Spleen (tissue), 11 donors: ENCODE results near the gene CLEC5A. TPM values are rescaled to one million over a fixed set of nuclear protein-coding genes. Genes with fewer than 3 reads are reported as not detected.
A peak's percentile ranks its signal among the peaks of the same experiment; 100 is the strongest.

Source experiments
- DNase-seq: peaks from one replicate; pipeline ENCODE4 v3.0.0-alpha.2; 2020
- H3K27ac ChIP-seq, 8 donors: fragments of 200-600 bp; sonication (generic) in 7 of 8; 1 replicate in 4 of 8; 2 replicates in 4 of 8; pipeline versions ENCODE4 v1.5.0 to v1.8.0; 2016 to 2021; ENCODE audit warnings: inconsistent platforms in 4 of 8, mild to moderate bottlenecking in 4 of 8, moderate library complexity in 1 of 8
- H3K27me3 ChIP-seq, 7 donors: fragments of 200-600 bp; sonication (generic) in 6 of 7; replicated peaks in 1 of 7; 1 replicate in 4 of 7; 2 replicates in 3 of 7; pipeline versions ENCODE4 v1.5.0 to v1.8.0; 2016 to 2021; ENCODE audit warnings: inconsistent platforms in 3 of 7, mild to moderate bottlenecking in 1 of 7
- H3K36me3 ChIP-seq, 6 donors: fragments of 200-600 bp; sonication (generic) in 5 of 6; 1 replicate in 4 of 6; 2 replicates in 2 of 6; pipeline versions ENCODE4 v1.5.0 to v1.8.0; 2016 to 2021; ENCODE audit warnings: inconsistent platforms in 2 of 6
- H3K4me1 ChIP-seq, 6 donors: fragments of 200-600 bp; sonication (generic) in 5 of 6; 1 replicate in 3 of 6; 2 replicates in 3 of 6; pipeline versions ENCODE4 v1.5.0 to v1.8.0; 2016 to 2021; ENCODE audit warnings: inconsistent platforms in 3 of 6
- H3K4me3 ChIP-seq, 8 donors: fragments of 200-600 bp; sonication (generic) in 7 of 8; 1 replicate in 4 of 8; 2 replicates in 4 of 8; pipeline versions ENCODE4 v1.5.0 to v1.8.0; 2016 to 2021; ENCODE audit warnings: inconsistent platforms in 4 of 8, mild to moderate bottlenecking in 4 of 8, moderate library complexity in 2 of 8
- H3K9me3 ChIP-seq, 8 donors: fragments of 200-600 bp; sonication (generic) in 7 of 8; 1 replicate in 4 of 8; 2 replicates in 4 of 8; pipeline versions ENCODE4 v1.5.0 to v1.8.0; 2016 to 2021; ENCODE audit warnings: inconsistent platforms in 4 of 8
- CTCF ChIP-seq, 11 experiments: fragments of 200-600 bp in 7 of 11; fragments of 450-650 bp in 4 of 11; sonication (generic) in 4 of 11; IDR thresholded peaks in 8 of 11; conservative IDR thresholded peaks in 3 of 11; 1 replicate in 7 of 11; 2 replicates in 4 of 11; pipeline versions ENCODE4 v1.4.0 to v1.8.0; 2016 to 2021; ENCODE audit warnings: antibody characterized with exemption in 11 of 11, inconsistent platforms in 4 of 11, mild to moderate bottlenecking in 1 of 11
- POLR2A ChIP-seq, 3 donors: fragments of 450-650 bp; IDR thresholded peaks; one replicate each; pipeline ENCODE4 v1.5.1; 2017; ENCODE audit warnings: antibody characterized with exemption in 3 of 3, mild to moderate bottlenecking in 1 of 3
- POLR2AphosphoS5 ChIP-seq, 3 donors: sonication (generic); formaldehyde crosslinking; IDR thresholded peaks; one replicate each; pipeline ENCODE4 v1.5.1; 2017; ENCODE audit warnings: antibody characterized with exemption in 3 of 3
- WGBS, 5 donors: extraction: QIAGEN DNeasy Blood & Tissue Kit in 3 of 5; methylation state at CpG; one replicate each; pipeline versions ENCODE4 v1.1.5 to v1.1.7; 2013 to 2018; 5-methylcytosine and 5-hydroxymethylcytosine counted together
- intact Hi-C: fragments of 100-400 bp; cut with DNase I; formaldehyde crosslinking; loops from one replicate; pipeline ENCODE4 v1.15.0; 2023; ENCODE audit warnings: low total_unique reads
- polyA plus RNA-seq, 3 donors: library from polyadenylated mRNA; stranded (reverse); fragments of 200-250 nt; gene quantifications; one replicate each; pipeline ENCODE4 v1.2.1, GENCODE V29; 2013
- total RNA-seq, 7 donors: library from RNA; depleted of rRNA in 3 of 7; stranded (reverse); fragments of >200 nt in 3 of 7; fragmentation: NEBNext Ultra II Directional in 4 of 7; extraction: Animal tissue kit (Norgen Biotek cat#: 25700) in 4 of 7; gene quantifications; one replicate each; pipeline versions ENCODE4 v1.1.0 to v1.2.1, GENCODE V29; 2016 to 2021
- donor health status: healthy with polysubstance abuse.
- donor health status: DM: no; HTN: no; CAD: no; lungs with moderate emphysema.
- donor health status: DM: no; HTN: no; CAD: no.
- donor health status: Bipolar disorder and iron deficiency.
- donor health status: healthy.
- donor health status: DM: no; HTN: no; CAD: no.
- donor health status: DM: yes; HTN: yes; CAD: no.

CLEC5A gene
- total and polyA plus RNA-seq, 10 donors: 0.09 to 5.8 (median 0.91) TPM

GRCh38 chr7:141949451-141949850 lies 2.7 kb upstream of the CLEC5A start:
- intact Hi-C loops: no loop called here
- DNase-seq: no peak
- no peak overlapping the region for H3K27ac ChIP-seq
- 28 to 72% (median 44%) methylated on average over 2 of the region's 2 CpGs for WGBS, 5 donors
- no peak overlapping the region for H3K4me3 ChIP-seq
- TF ChIP-seq POLR2A (IDR thresholded peaks at IDR 0.05) (no peak), POLR2AphosphoS5 (IDR thresholded peaks at IDR 0.05) (no peak), CTCF (IDR thresholded peaks at IDR 0.05 in 8 of 11, conservative IDR thresholded peaks at IDR 0.05 in 3 of 11) (no peak)
- peaks cover 0 to 18% (median 0%) of the 10 kb centered on the region in 6 donors for H3K4me1 ChIP-seq
- no peaks in the 10 kb centered on the region for H3K9me3 ChIP-seq
- H3K27me3 ChIP-seq: no peaks in the 10 kb centered on the region
- no peaks in the 10 kb centered on the region for H3K36me3 ChIP-seq

- TF ChIP-seq POLR2A (IDR thresholded peaks at IDR 0.05): no peak
- TF ChIP-seq POLR2AphosphoS5 (IDR thresholded peaks at IDR 0.05): no peak
- TF ChIP-seq CTCF (IDR thresholded peaks at IDR 0.05 in 8 of 11, conservative IDR thresholded peaks at IDR 0.05 in 3 of 11): no peak
- no peaks in the 10 kb centered on the region for H3K36me3 ChIP-seq
- intact Hi-C loops: no loop called here
- H3K27me3 ChIP-seq: no peaks in the 10 kb centered on the region
- no peak overlapping the region for H3K4me3 ChIP-seq
- no peak overlapping the region for H3K27ac ChIP-seq
- WGBS, 5 donors: 59 to 90% (median 75%) methylated on average over 2 of the region's 2 CpGs
- DNase-seq: no peak
- no peaks in the 10 kb centered on the region for H3K9me3 ChIP-seq
- peaks cover 0 to 18% (median 0%) of the 10 kb centered on the region in 6 donors for H3K4me1 ChIP-seq
Measured at GRCh38 chr7:141949021-141949420, 2.2 kb upstream of the CLEC5A start.

DNA sequence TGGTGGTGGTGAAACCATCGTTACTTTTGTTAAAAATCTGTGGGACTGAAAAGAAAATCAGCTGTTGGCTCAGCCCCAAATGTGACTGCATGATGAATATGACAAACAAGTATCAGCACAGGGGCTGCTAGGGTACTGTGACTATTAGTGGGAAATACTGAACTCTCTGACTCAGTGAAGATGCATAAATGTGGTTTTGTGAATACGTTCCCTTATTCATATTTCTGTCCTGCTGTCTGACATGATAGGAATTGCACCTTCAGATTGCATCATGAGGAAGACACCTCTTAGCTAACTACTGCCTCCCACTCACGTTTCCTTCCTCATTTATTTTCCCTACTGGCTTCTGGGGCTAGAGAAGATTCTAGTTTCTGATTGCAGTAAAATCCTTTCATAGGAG lies 1.4 kb downstream of the CLEC5A start:
- no peak for DNase-seq
- H3K4me3 ChIP-seq: peak overlapping the region in 1 of 8 donors; percentile 3
- WGBS, 5 donors: 16 to 40% (median 27%) methylated on average over 3 of the region's 3 CpGs
- TF ChIP-seq POLR2AphosphoS5 (IDR thresholded peaks at IDR 0.05) (peak in 1 of 3 donors; percentile 42), POLR2A (IDR thresholded peaks at IDR 0.05) (no peak), CTCF (IDR thresholded peaks at IDR 0.05 in 8 of 11, conservative IDR thresholded peaks at IDR 0.05 in 3 of 11) (peak in 1 of 11 experiments; percentile 22)
- peak overlapping the region in 6 of 8 donors; percentile 2 to 82 (median 64) for H3K27ac ChIP-seq
- intact Hi-C loops: no loop called here
- H3K36me3 ChIP-seq: no peaks in the 10 kb centered on the region
- H3K27me3 ChIP-seq: no peaks in the 10 kb centered on the region
- peaks cover 0 to 12% (median 0%) of the 10 kb centered on the region in 6 donors for H3K4me1 ChIP-seq
- H3K9me3 ChIP-seq: peaks cover 2 to 27% (median 21%) of the 10 kb centered on the region in 8 donors

- H3K9me3 ChIP-seq: peaks cover 2 to 30% (median 26%) of the 10 kb centered on the region in 8 donors
- no peaks in the 10 kb centered on the region for H3K36me3 ChIP-seq
- peaks cover 0 to 12% (median 0%) of the 10 kb centered on the region in 6 donors for H3K4me1 ChIP-seq
- WGBS, 5 donors: 31 to 70% (median 64%) methylated on average over 3 of the region's 3 CpGs
- H3K27me3 ChIP-seq: no peaks in the 10 kb centered on the region
- H3K4me3 ChIP-seq: peak overlapping the region in 1 of 8 donors; percentile 3
- TF ChIP-seq CTCF (IDR thresholded peaks at IDR 0.05 in 8 of 11, conservative IDR thresholded peaks at IDR 0.05 in 3 of 11) (no peak), POLR2A (IDR thresholded peaks at IDR 0.05) (no peak), POLR2AphosphoS5 (IDR thresholded peaks at IDR 0.05) (no peak)
- peak overlapping the region in 6 of 8 donors; percentile 2 to 82 (median 64) for H3K27ac ChIP-seq
- intact Hi-C loops: no loop called here
- DNase-seq: no peak
Measured at GRCh38 chr7:141944811-141945210, 2.0 kb downstream of the CLEC5A start.
